SH-SY5Y (cell line): ENCODE data around the gene PRODH.

Source experiments
- GATA2 ChIP-seq: IDR thresholded peaks from 2 replicates; pipeline ENCODE4 v1.6.1; 2011; ENCODE audit warnings: mild to moderate bottlenecking, low read depth, low read length
- GATA3 ChIP-seq: IDR thresholded peaks from 2 replicates; pipeline ENCODE4 v1.6.1; 2011; ENCODE audit warnings: low read depth, mild to moderate bottlenecking, low read length, moderate library complexity

DNA sequence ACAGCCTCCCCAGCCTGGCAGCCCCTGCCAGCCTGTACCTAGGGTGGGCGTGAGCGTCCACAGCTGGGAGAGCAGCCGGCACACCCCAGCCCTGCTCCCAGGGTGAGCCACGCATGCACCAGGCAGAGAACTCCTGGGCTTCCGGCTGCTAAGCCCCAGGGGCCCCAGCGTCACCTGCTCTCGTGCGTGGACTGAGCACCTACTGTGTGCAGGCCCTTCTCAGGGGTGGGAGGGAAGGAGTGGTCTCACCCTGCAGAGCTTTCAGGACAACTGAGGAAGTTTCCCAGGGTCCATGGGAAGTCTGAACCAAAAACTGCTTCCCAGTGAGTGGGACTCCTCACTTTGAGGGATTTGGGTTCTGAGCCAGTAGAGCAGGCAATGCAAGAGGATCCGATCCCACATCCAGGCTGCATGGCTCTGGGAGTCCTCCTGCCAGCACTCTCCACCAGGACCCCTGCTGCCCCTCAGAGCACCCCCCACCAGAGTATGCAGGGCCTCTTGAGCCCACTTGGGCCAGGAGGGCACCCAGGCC is 47.1 kb upstream of the PRODH start:
- TF ChIP-seq GATA2 (no peak), GATA3 (no peak)
